GM12878 (cell line): ENCODE results near the gene PIPOX. TPM values are rescaled to one million over a fixed set of nuclear protein-coding genes. Genes with fewer than 3 reads are reported as not detected.

ENCODE experiments used
- ATAC-seq: fragments of 200-7000 bp; cut with Tn5 transposase; 3 replicates; pipeline ENCODE4 v1.9.1; 2020; ENCODE audit warnings: mild to moderate bottlenecking, moderate library complexity
- BruUV-seq: library from RNA; stranded (reverse); fragments of 400-500 nt; replicated peaks from 2 replicates; lab custom pipeline; 2021; lab: Mats Ljungman, UMichigan
- CTCF ChIA-PET: fragments of 300-600 bp; sonication (Branson Sonifier 250); formaldehyde crosslinking; extraction: SDS; loops from one replicate; lab custom pipeline; 2021; ENCODE audit warnings: inconsistent platforms; lab: Yijun Ruan, JAX
- POLR2A ChIA-PET: fragments of 350-600 bp; formaldehyde crosslinking; extraction: SDS; loops from one replicate; lab custom pipeline; 2021; ENCODE audit warnings: inconsistent platforms; lab: Charles Lee
- RAD21 ChIA-PET: fragments of 300-600 bp; sonication (Branson Sonifier 250); formaldehyde crosslinking; loops from one replicate; lab custom pipeline; 2023; ENCODE audit warnings: antibody characterized with exemption; ENCODE audit not compliant: unreplicated experiment; lab: Charles Lee
- SMC1A ChIA-PET: fragments of 300-600 bp; sonication (Branson Sonifier 250); formaldehyde crosslinking; loops from one replicate; lab custom pipeline; 2023; ENCODE audit not compliant: unreplicated experiment, uncharacterized antibody; lab: Charles Lee
- DNase-seq: peaks from one replicate; pipeline ENCODE4 v3.0.0-alpha.2; 2011; ENCODE audit warnings: low read depth, low spot score
- FAIRE-seq: peaks from 3 replicates; lab custom pipeline; 2011; peaks lifted over from hg19 to GRCh38; lab: Jason Lieb, UNC
- H2AFZ ChIP-seq: 2 replicates; pipeline ENCODE4 v1.6.0; 2011; ENCODE audit warnings: low read depth, low read length, control low read depth; ENCODE audit not compliant: control insufficient read depth
- H3K27ac ChIP-seq: 2 replicates; pipeline ENCODE4 v1.5.1; 2011; ENCODE audit warnings: control low read depth; ENCODE audit not compliant: control insufficient read depth, insufficient read depth
- H3K27me3 ChIP-seq, 2 experiments: replicated peaks in 1 of 2; 2 replicates each; pipeline versions ENCODE4 v1.6.0 to v1.6.1; 2011; ENCODE audit warnings: low read length in 1 of 2; ENCODE audit not compliant: control insufficient read depth in 2 of 2, insufficient read depth in 2 of 2
- H3K36me3 ChIP-seq, 2 experiments: 2 replicates each; pipeline ENCODE4 v1.5.1; 2011; ENCODE audit warnings: low read length in 1 of 2; ENCODE audit not compliant: control insufficient read depth in 2 of 2, insufficient read depth in 2 of 2
- H3K4me1 ChIP-seq: 2 replicates; pipeline ENCODE4 v1.6.1; 2011; ENCODE audit warnings: mild to moderate bottlenecking, low read length, moderate library complexity, mixed read lengths; ENCODE audit not compliant: control insufficient read depth, insufficient read depth
- H3K4me2 ChIP-seq: 2 replicates; pipeline ENCODE4 v1.6.0; 2011; ENCODE audit warnings: control low read depth; ENCODE audit not compliant: control insufficient read depth, insufficient read depth
- H3K4me3 ChIP-seq: fragments of 200-600 bp; sonication (generic); 2 replicates; pipeline ENCODE4 v1.5.1; 2016
- H3K79me2 ChIP-seq: 2 replicates; pipeline ENCODE4 v1.6.0; 2011; ENCODE audit warnings: low read length; ENCODE audit not compliant: control insufficient read depth, insufficient read depth
- H3K9ac ChIP-seq: 2 replicates; pipeline ENCODE4 v1.8.0; 2011; ENCODE audit warnings: low read length, control low read depth, mixed read lengths; ENCODE audit not compliant: control insufficient read depth, insufficient read depth
- H3K9me3 ChIP-seq: replicated peaks from 3 replicates; pipeline ENCODE4 v1.5.1; 2011; ENCODE audit warnings: mild to moderate bottlenecking, low read length; ENCODE audit not compliant: control insufficient read depth, insufficient read depth
- H4K20me1 ChIP-seq: 2 replicates; pipeline ENCODE4 v1.6.0; 2011; ENCODE audit not compliant: control insufficient read depth, insufficient read depth
- IKZF1 ChIP-seq: fragments of 450-650 bp; conservative IDR thresholded peaks from 2 replicates; pipeline ENCODE4 v1.6.1; 2017; ENCODE audit warnings: antibody characterized with exemption, mild to moderate bottlenecking
- MEF2A ChIP-seq: IDR thresholded peaks from 2 replicates; pipeline ENCODE4 v1.6.1; 2011; ENCODE audit warnings: low read depth, mild to moderate bottlenecking, low read length, moderate library complexity; ENCODE audit not compliant: insufficient read depth
- MTA2 ChIP-seq: fragments of 450-650 bp; IDR thresholded peaks from 2 replicates; pipeline ENCODE4 v1.6.1; 2016; ENCODE audit warnings: low read depth, mild to moderate bottlenecking, moderate library complexity
- PKNOX1 ChIP-seq: fragments of 450-650 bp; IDR thresholded peaks from 2 replicates; pipeline ENCODE4 v1.6.1; 2016; ENCODE audit warnings: mild to moderate bottlenecking
- RELB ChIP-seq: fragments of 450-650 bp; IDR thresholded peaks from 2 replicates; pipeline ENCODE4 v1.6.1; 2017; ENCODE audit warnings: low read depth, mild to moderate bottlenecking, moderate library complexity
- WGBS: methylation state at CpG from one replicate; pipeline ENCODE4 v1.1.6; 2016; ENCODE audit warnings: low lambda C conversion rate; ENCODE audit not compliant: insufficient replicate concordance, insufficient coverage; ENCODE audit errors: missing lambda C conversion rate; 5-methylcytosine and 5-hydroxymethylcytosine counted together
- in situ Hi-C: fragments of 300-500 bp; cut with MboI; formaldehyde crosslinking; loops from 9 replicates; pipeline ENCODE4 v1.14.3; 2018; ENCODE audit warnings: mixed read lengths
- intact Hi-C: fragments of 100-400 bp; cut with micrococcal nuclease; formaldehyde crosslinking; loops from one replicate; pipeline ENCODE4 v1.14.2; 2022; ENCODE audit not compliant: unreplicated experiment
- polyA plus RNA-seq, 11 experiments: library from polyadenylated mRNA; depleted of rRNA in 4 of 11; unstranded in 6 of 11; stranded (reverse) in 5 of 11; fragments of >200 nt; fragmentation: Nextera tagmentation in 4 of 11; fragmentation: Illumina TruSeq in 1 of 11; extraction: Ambion mirVana in 4 of 11; extraction: Trizol in 1 of 11; gene quantifications; 1 replicate in 1 of 11; 2 replicates in 10 of 11; pipeline versions ENCODE4 v1.2.1 to v1.2.3, GENCODE V29; 2011 to 2016; ENCODE audit warnings: inconsistent platforms in 2 of 11, missing spikeins in 2 of 11, low read depth in 1 of 11
- total RNA-seq, 4 experiments: library from RNA; depleted of rRNA in 3 of 4; stranded (reverse); fragments of >200 nt in 3 of 4; fragmentation: Illumina TruSeq in 1 of 4; extraction: Trizol in 1 of 4; gene quantifications; 2 replicates each; pipeline versions ENCODE4 v1.2.1 to v1.2.3, GENCODE V29; 2013 to 2021

PIPOX gene
- total and polyA plus RNA-seq, 10 of the 15 experiments (the other 5 are each of a cell fraction or from before 2014, with no cell fraction given), result 0.22 to 1.4 (median 0.56) TPM; not detected in 1

- Histone ChIP-seq H2AFZ (no peak overlapping the region), H3K27ac (no peak overlapping the region), H3K79me2 (no peaks in the 10 kb centered on the region), H3K4me1 (no peaks in the 10 kb centered on the region), H3K4me3 (no peak overlapping the region), H4K20me1 (no peaks in the 10 kb centered on the region), H3K9me3 (no peaks in the 10 kb centered on the region), H3K9ac (no peak overlapping the region), H3K27me3 (no peaks in the 10 kb centered on the region), H3K4me2 (no peak overlapping the region), H3K36me3 (no peaks in the 10 kb centered on the region)
- ChIA-PET POLR2A (no interaction called here), SMC1A (interaction anchor here (1.4 kb wide), 1 partner anchor 104 kb away, joined by 4 read pairs; no protein-coding TSS in a partner anchor), RAD21 (no interaction called here), CTCF (interaction anchor here (1.0 kb wide), 1 partner anchor 101 kb away, joined by 3 read pairs; no protein-coding TSS in a partner anchor)
- WGBS, result 58% methylated on average over 6 of the region's 7 CpGs
- intact Hi-C loops, result no loop called here
- in situ Hi-C loops, result no loop called here
- FAIRE-seq (no peak), ATAC-seq (no peak), DNase-seq (no peak)
- no TSS peak for BruUV-seq
- no peak for TF ChIP-seq MTA2
- TF ChIP-seq IKZF1, result no peak
- TF ChIP-seq PKNOX1, result no peak
- no peak for TF ChIP-seq RELB
- no peak for TF ChIP-seq MEF2A
Measured at GRCh38 chr17:29066606-29067005, 23.7 kb downstream of the PIPOX start.
